ENCODE results near the gene DIP2A.

DIP2A gene

GRCh38 chr21:46606427-46606813 is 147.7 kb downstream of the DIP2A start:
- Histone ChIP-seq H3K9me3 (peaks cover 0 to 14% (median 5%) of the 10 kb centered on the region in 3 donors), H3K27ac (no peak overlapping the region), H3K27me3 (peaks cover 0 to 3% of the 10 kb centered on the region in 2 donors), H3K4me1 (no peaks in the 10 kb centered on the region), H3K36me3 (no peaks in the 10 kb centered on the region), H3K4me3 (no peak overlapping the region)
- intact Hi-C loops (cut with DNase I; ENCODE audit: low total_unique reads) = no loop called here
- TF ChIP-seq CTCF (IDR thresholded peaks at IDR 0.05) = no peak
- no peak for DNase-seq

GRCh38 chr21:46607636-46608035 is 148.9 kb downstream of the DIP2A start:
- no peak overlapping the region for H3K27ac ChIP-seq
- peaks cover 0 to 14% (median 5%) of the 10 kb centered on the region in 3 donors for H3K9me3 ChIP-seq
- intact Hi-C loops (cut with DNase I; ENCODE audit: low total_unique reads) = no loop called here
- peaks cover 0 to 3% of the 10 kb centered on the region in 2 donors for H3K27me3 ChIP-seq
- no peaks in the 10 kb centered on the region for H3K36me3 ChIP-seq
- no peaks in the 10 kb centered on the region for H3K4me1 ChIP-seq
- no peak for TF ChIP-seq CTCF (IDR thresholded peaks at IDR 0.05)
- H3K4me3 ChIP-seq = no peak overlapping the region
- no peak for DNase-seq

- Histone ChIP-seq H3K27me3 (peaks cover 0 to 3% of the 10 kb centered on the region in 2 donors), H3K27ac (no peak overlapping the region), H3K4me3 (no peak overlapping the region), H3K36me3 (no peaks in the 10 kb centered on the region), H3K9me3 (peaks cover 0 to 14% (median 5%) of the 10 kb centered on the region in 3 donors), H3K4me1 (no peaks in the 10 kb centered on the region)
- DNase-seq = no peak
- TF ChIP-seq CTCF (IDR thresholded peaks at IDR 0.05) = no peak
- intact Hi-C loops (cut with DNase I; ENCODE audit: low total_unique reads) = no loop called here
These were observed 150.0 kb downstream of the DIP2A start for GRCh38 chr21:46608672-46609111.

- Histone ChIP-seq H3K4me3 (no peak overlapping the region), H3K4me1 (no peaks in the 10 kb centered on the region), H3K27ac (no peak overlapping the region), H3K9me3 (peaks cover 0 to 14% (median 5%) of the 10 kb centered on the region in 3 donors), H3K27me3 (peaks cover 0 to 3% of the 10 kb centered on the region in 2 donors), H3K36me3 (no peaks in the 10 kb centered on the region)
- intact Hi-C loops (cut with DNase I; ENCODE audit: low total_unique reads) = no loop called here
- no peak for DNase-seq
- TF ChIP-seq CTCF (IDR thresholded peaks at IDR 0.05) = no peak
These were observed 151.5 kb downstream of the DIP2A start for GRCh38 chr21:46610018-46610701.

DNA sequence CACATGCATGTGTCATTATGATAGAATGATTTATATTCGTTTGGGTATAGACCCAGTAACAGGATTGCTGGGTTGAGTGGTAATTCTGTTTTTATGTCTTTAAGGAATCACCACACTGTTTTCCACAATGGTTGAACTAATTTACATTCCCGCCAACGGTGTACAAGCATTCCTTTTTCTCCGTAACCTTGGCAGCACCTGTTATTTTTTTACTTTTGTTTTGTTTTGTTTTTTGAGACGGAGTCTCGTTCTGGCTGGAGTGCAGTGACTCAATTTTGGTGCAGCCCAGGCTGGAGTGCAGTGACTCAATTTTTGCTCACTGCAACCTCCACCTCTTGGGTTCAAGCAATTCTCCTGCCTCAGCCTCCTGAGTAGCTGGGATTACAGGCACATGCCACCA is 154.7 kb downstream of the DIP2A start:
- H3K27ac ChIP-seq = no peak overlapping the region
- peaks cover 0 to 14% (median 5%) of the 10 kb centered on the region in 3 donors for H3K9me3 ChIP-seq
- no peak overlapping the region for H3K4me3 ChIP-seq
- intact Hi-C loops (cut with DNase I; ENCODE audit: low total_unique reads) = no loop called here
- no peaks in the 10 kb centered on the region for H3K4me1 ChIP-seq
- TF ChIP-seq CTCF (IDR thresholded peaks at IDR 0.05) = no peak
- no peaks in the 10 kb centered on the region for H3K36me3 ChIP-seq
- DNase-seq = no peak
- H3K27me3 ChIP-seq = peaks cover 0 to 4% of the 10 kb centered on the region in 2 donors
